Transverse colon (tissue), 4 donors: ENCODE results near the gene STXBP1. TPM values are rescaled to one million over a fixed set of nuclear protein-coding genes. Genes with fewer than 3 reads are reported as not detected.

Source experiments
- DNase-seq: peaks from one replicate; pipeline ENCODE4 v3.0.0-alpha.2; 2019
- H3K27ac ChIP-seq, 4 donors: fragments of 200-600 bp; sonication (generic); 2 replicates each; pipeline ENCODE4 v1.5.1; 2016 to 2018; ENCODE audit warnings: inconsistent platforms in 4 of 4
- H3K27me3 ChIP-seq: fragments of 200-600 bp; sonication (generic); 2 replicates; pipeline ENCODE4 v1.5.1; 2017; ENCODE audit warnings: inconsistent platforms
- H3K36me3 ChIP-seq, 4 donors: fragments of 200-600 bp; sonication (generic); 2 replicates each; pipeline ENCODE4 v1.5.1; 2017 to 2019; ENCODE audit warnings: inconsistent platforms in 4 of 4
- H3K4me1 ChIP-seq, 4 donors: fragments of 200-600 bp; sonication (generic); 2 replicates each; pipeline ENCODE4 v1.5.1; 2017 to 2020; ENCODE audit warnings: inconsistent platforms in 4 of 4
- H3K4me3 ChIP-seq, 4 donors: fragments of 200-600 bp; sonication (generic); 1 replicate in 1 of 4; 2 replicates in 3 of 4; pipeline versions ENCODE4 v1.5.1 to v1.6.1; 2017 to 2019; ENCODE audit warnings: inconsistent platforms in 4 of 4
- H3K9me3 ChIP-seq, 2 donors: fragments of 200-600 bp; sonication (generic); 2 replicates each; pipeline ENCODE4 v1.5.1; 2017 to 2019; ENCODE audit warnings: inconsistent platforms in 2 of 2
- CTCF ChIP-seq, 5 experiments: fragments of 200-600 bp in 3 of 5; fragments of 450-650 bp in 2 of 5; sonication (generic) in 3 of 5; IDR thresholded peaks; 1 replicate in 2 of 5; 2 replicates in 3 of 5; pipeline ENCODE4 v1.5.1; 2016 to 2017; ENCODE audit warnings: antibody characterized with exemption in 5 of 5, inconsistent platforms in 3 of 5, mild to moderate bottlenecking in 2 of 5, moderate library complexity in 1 of 5
- EP300 ChIP-seq: sonication (generic); formaldehyde crosslinking; IDR thresholded peaks from one replicate; pipeline ENCODE4 v1.6.1; 2017; ENCODE audit warnings: antibody characterized with exemption, low read depth
- POLR2A ChIP-seq: fragments of 450-650 bp; IDR thresholded peaks from one replicate; pipeline ENCODE4 v1.6.1; 2016; ENCODE audit warnings: antibody characterized with exemption, mild to moderate bottlenecking, moderate library complexity
- POLR2AphosphoS5 ChIP-seq, 3 donors: sonication (generic); formaldehyde crosslinking; IDR thresholded peaks; one replicate each; pipeline ENCODE4 v1.6.1; 2016; ENCODE audit warnings: antibody characterized with exemption in 3 of 3
- WGBS, 2 donors: methylation state at CpG; one replicate each; pipeline ENCODE4 v1.1.5; 2018; ENCODE audit warnings: low coverage in 1 of 2; 5-methylcytosine and 5-hydroxymethylcytosine counted together
- in situ Hi-C, 4 donors: fragments of 200-750 bp; cut with MboI; loops; one replicate each; pipeline versions ENCODE4 v1.15.0 to v1.15.1; 2017; ENCODE audit warnings: low sequenced_read_pairs in 3 of 4, low pct_ligation_motif_present in 1 of 4, low pct_unique_long_range_greater_than_20kb in 1 of 4
- intact Hi-C: fragments of 100-400 bp; cut with DNase I; formaldehyde crosslinking; loops from one replicate; pipeline ENCODE4 v1.15.1; 2023; ENCODE audit warnings: low total_unique reads
- total RNA-seq, 4 donors: library from RNA; depleted of rRNA; stranded (reverse); fragments of >200 nt; gene quantifications; one replicate each; pipeline ENCODE4 v1.1.0, GENCODE V29; 2016

STXBP1 gene
- total RNA-seq, result 100 to 1,000 TPM in 1 of 4 donors, 10 to 100 TPM in 2, 1 to 10 TPM in 1; 7.9 to 193 (median 13.3) TPM

GRCh38 chr9:127611899-127612790, at the start of gene STXBP1:
STXBP1 (plus strand) TSS chr9:127612277; CDS start chr9:127612404, 127 bp downstream.
- Histone ChIP-seq H3K27me3 (peaks cover 48% of the 10 kb centered on the region), H3K4me1 (peaks cover 4 to 33% (median 22%) of the 10 kb centered on the region in 4 donors), H3K9me3 (no peaks in the 10 kb centered on the region), H3K36me3 (no peaks in the 10 kb centered on the region), H3K27ac (peak within 1 kb of the TSS; percentile 85 to 94 (median 89)), H3K4me3 (peak within 1 kb of the TSS; percentile 47 to 88 (median 78))
- intact Hi-C loops (no loop called here), in situ Hi-C loops (no loop called here)
- peak; percentile 91 for DNase-seq
- TF ChIP-seq POLR2AphosphoS5 (IDR thresholded peaks at IDR 0.05) (peak; percentile 74 to 81 (median 78)), CTCF (IDR thresholded peaks at IDR 0.05) (peak in 1 of 5 experiments; percentile 7), POLR2A (no peak)
- WGBS, 2 donors, result 0 to 1% methylated on average over 4 to 54 of the region's 102 CpGs

GRCh38 chr9:127562279-127562796, 49.7 kb upstream of the STXBP1 start:
- Histone ChIP-seq H3K9me3 (no peaks in the 10 kb centered on the region), H3K27ac (peak overlapping the region; percentile 82 to 97 (median 86)), H3K27me3 (no peaks in the 10 kb centered on the region), H3K36me3 (no peaks in the 10 kb centered on the region), H3K4me1 (peaks cover 52 to 85% (median 71%) of the 10 kb centered on the region in 4 donors), H3K4me3 (no peak overlapping the region)
- TF ChIP-seq POLR2A (no peak), EP300 (no peak), CTCF (IDR thresholded peaks at IDR 0.05) (no peak), POLR2AphosphoS5 (IDR thresholded peaks at IDR 0.05) (no peak)
- intact Hi-C loops (no loop called here), in situ Hi-C loops (no loop called here)
- DNase-seq, result no peak
- 64 to 83% methylated on average over 1 to 12 of the region's 12 CpGs for WGBS, 2 donors

- 56 to 66% methylated on average over 5 to 16 of the region's 16 CpGs for WGBS, 2 donors
- H3K9me3 ChIP-seq, result no peaks in the 10 kb centered on the region
- H3K27ac ChIP-seq, result peak overlapping the region; percentile 82 to 97 (median 86)
- in situ Hi-C loops, result no loop called here
- DNase-seq, result no peak
- intact Hi-C loops, result no loop called here
- peaks cover 46 to 79% (median 67%) of the 10 kb centered on the region in 4 donors for H3K4me1 ChIP-seq
- no peaks in the 10 kb centered on the region for H3K27me3 ChIP-seq
- no peak overlapping the region for H3K4me3 ChIP-seq
- TF ChIP-seq CTCF (IDR thresholded peaks at IDR 0.05) (peak in 1 of 5 experiments; percentile 25), EP300 (no peak), POLR2A (no peak), POLR2AphosphoS5 (IDR thresholded peaks at IDR 0.05) (peak in 2 of 3 donors; percentile 14 to 54)
- no peaks in the 10 kb centered on the region for H3K36me3 ChIP-seq
Measured at GRCh38 chr9:127562841-127563401, 49.2 kb upstream of the STXBP1 start.

- peaks cover 39 to 72% (median 60%) of the 10 kb centered on the region in 4 donors for H3K4me1 ChIP-seq
- WGBS, 2 donors, result 86% methylated on average over 13 of the region's 13 CpGs; no CpG with 5 or more reads in 1 of the 2 donors
- no peak overlapping the region for H3K4me3 ChIP-seq
- TF ChIP-seq CTCF (IDR thresholded peaks at IDR 0.05) (no peak), POLR2A (no peak), POLR2AphosphoS5 (IDR thresholded peaks at IDR 0.05) (no peak), EP300 (no peak)
- intact Hi-C loops, result no loop called here
- no peak for DNase-seq
- peak overlapping the region; percentile 82 to 97 (median 86) for H3K27ac ChIP-seq
- H3K9me3 ChIP-seq, result no peaks in the 10 kb centered on the region
- in situ Hi-C loops, result no loop called here
- no peaks in the 10 kb centered on the region for H3K36me3 ChIP-seq
- H3K27me3 ChIP-seq, result no peaks in the 10 kb centered on the region
Measured at GRCh38 chr9:127563579-127563978, 48.5 kb upstream of the STXBP1 start.
